Bronchial epithelial cell (primary cell): ENCODE results near the gene KCNJ4. TPM values are rescaled to one million over a fixed set of nuclear protein-coding genes. Genes with fewer than 3 reads are reported as not detected.
"Not testable (repeated sequence)": the region's sequence is repeated elsewhere in the genome, so short reads cannot be mapped to it uniquely, and the experiment has no call there.

Experiments used
- DNase-seq: peaks from one replicate; pipeline ENCODE4 v3.0.0-alpha.2; 2010; ENCODE audit warnings: low read depth
- FAIRE-seq: peaks from 2 replicates; lab custom pipeline; 2011; peaks lifted over from hg19 to GRCh38; lab: Jason Lieb, UNC
- H3K27me3 ChIP-seq: 2 replicates; pipeline ENCODE4 v1.5.1; 2011; ENCODE audit warnings: low read length; ENCODE audit not compliant: control insufficient read depth, insufficient read depth
- H3K36me3 ChIP-seq: 2 replicates; pipeline ENCODE4 v1.5.1; 2011; ENCODE audit warnings: low read length; ENCODE audit not compliant: control insufficient read depth, insufficient read depth
- H3K4me3 ChIP-seq: 2 replicates; pipeline ENCODE4 v1.5.1; 2011; ENCODE audit warnings: mild to moderate bottlenecking, low read depth, low read length, control low read depth
- total RNA-seq: library from RNA; depleted of rRNA; stranded (reverse); fragments of >200 nt; gene quantifications from 2 replicates; pipeline ENCODE4 v1.2.1, GENCODE V29; 2014
- TF ChIP-seq, protein P1 (sequence below): IDR thresholded peaks from 2 replicates; pipeline ENCODE4 v1.5.1; 2011; ENCODE audit warnings: mild to moderate bottlenecking, moderate library complexity, low read length, control low read depth, inconsistent platforms; ENCODE audit not compliant: insufficient read depth, severe bottlenecking

KCNJ4 gene
- total RNA-seq, 1 donor from 2014 or later, result not detected

DNA sequence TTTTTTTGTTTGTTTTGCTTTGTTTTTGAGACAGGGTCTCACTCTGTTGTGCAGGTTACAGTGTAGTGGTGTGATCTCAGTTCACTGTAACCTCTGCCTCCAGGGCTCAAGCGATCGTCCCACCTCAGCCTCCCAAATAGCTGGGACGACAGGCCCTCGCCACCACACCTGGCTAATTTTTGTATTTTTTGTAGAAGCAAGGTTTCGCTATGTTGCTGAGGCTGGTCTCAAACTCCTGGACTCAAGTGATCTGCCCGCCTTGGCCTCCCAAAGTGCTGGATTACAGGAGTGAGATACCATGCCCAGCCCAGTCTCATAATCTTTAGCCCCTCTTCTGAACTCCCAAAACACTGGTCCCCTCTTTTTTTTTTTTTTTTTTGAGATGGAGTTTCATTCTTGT, 50.6 kb downstream of the KCNJ4 start:
- FAIRE-seq (no peak), DNase-seq (no peak)
- H3K27me3 ChIP-seq, result no peaks in the 10 kb centered on the region
- no peaks in the 10 kb centered on the region for H3K36me3 ChIP-seq
- H3K4me3 ChIP-seq, result no peak overlapping the region
- TF ChIP-seq, protein P1, sequence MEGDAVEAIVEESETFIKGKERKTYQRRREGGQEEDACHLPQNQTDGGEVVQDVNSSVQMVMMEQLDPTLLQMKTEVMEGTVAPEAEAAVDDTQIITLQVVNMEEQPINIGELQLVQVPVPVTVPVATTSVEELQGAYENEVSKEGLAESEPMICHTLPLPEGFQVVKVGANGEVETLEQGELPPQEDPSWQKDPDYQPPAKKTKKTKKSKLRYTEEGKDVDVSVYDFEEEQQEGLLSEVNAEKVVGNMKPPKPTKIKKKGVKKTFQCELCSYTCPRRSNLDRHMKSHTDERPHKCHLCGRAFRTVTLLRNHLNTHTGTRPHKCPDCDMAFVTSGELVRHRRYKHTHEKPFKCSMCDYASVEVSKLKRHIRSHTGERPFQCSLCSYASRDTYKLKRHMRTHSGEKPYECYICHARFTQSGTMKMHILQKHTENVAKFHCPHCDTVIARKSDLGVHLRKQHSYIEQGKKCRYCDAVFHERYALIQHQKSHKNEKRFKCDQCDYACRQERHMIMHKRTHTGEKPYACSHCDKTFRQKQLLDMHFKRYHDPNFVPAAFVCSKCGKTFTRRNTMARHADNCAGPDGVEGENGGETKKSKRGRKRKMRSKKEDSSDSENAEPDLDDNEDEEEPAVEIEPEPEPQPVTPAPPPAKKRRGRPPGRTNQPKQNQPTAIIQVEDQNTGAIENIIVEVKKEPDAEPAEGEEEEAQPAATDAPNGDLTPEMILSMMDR, result no peak

DNA sequence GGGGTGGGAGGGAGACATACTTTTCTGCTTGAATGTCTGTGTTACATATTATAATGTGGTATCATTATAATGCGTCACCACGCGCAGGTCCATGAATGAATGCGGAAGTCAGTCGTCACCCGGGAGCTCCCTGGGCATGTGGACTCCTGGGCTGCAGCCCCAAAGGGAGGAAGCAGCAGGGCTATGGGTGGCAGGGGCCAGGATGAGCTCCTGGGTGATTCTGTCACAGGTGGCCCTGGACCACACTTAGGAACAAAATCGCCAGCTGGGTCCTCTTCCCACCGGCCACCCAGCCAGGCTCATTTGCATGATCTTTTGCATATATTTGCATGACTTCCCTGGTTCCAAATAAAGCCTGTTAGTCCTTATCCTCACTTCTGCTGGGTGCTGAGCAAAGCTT, 51.2 kb downstream of the KCNJ4 start:
- no peak for FAIRE-seq

DNA sequence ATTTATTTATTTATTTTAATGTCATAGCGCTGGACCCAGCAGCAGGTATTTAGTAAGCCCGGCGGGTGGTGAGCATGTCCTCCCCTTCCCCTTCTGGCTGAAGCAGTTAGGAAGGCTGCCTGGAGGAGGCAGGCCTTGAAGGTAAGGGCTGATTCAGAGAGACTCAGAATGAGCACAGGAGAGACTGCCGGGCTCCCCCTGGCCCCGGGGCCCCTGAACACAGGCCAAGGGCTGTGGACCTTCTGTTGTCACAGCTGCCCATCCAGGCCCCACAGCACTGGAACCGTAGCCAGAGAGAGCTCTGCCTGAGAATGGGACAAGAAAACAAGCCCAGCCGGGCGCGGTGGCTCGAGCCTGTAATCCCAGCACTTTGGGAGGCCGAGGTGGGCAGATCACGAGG, 52.8 kb downstream of the KCNJ4 start:
- H3K36me3 ChIP-seq, result no peaks in the 10 kb centered on the region
- no peak for DNase-seq
- no peak overlapping the region for H3K4me3 ChIP-seq
- no peak for FAIRE-seq
- TF ChIP-seq, protein P1, result no peak
- H3K27me3 ChIP-seq, result no peaks in the 10 kb centered on the region

More for the DNA sequence above, 51.2 kb downstream of the KCNJ4 start:
- TF ChIP-seq, protein P1, result no peak
- H3K36me3 ChIP-seq, result no peaks in the 10 kb centered on the region
- H3K27me3 ChIP-seq, result no peaks in the 10 kb centered on the region
- DNase-seq, result no peak
- no peak overlapping the region for H3K4me3 ChIP-seq

DNA sequence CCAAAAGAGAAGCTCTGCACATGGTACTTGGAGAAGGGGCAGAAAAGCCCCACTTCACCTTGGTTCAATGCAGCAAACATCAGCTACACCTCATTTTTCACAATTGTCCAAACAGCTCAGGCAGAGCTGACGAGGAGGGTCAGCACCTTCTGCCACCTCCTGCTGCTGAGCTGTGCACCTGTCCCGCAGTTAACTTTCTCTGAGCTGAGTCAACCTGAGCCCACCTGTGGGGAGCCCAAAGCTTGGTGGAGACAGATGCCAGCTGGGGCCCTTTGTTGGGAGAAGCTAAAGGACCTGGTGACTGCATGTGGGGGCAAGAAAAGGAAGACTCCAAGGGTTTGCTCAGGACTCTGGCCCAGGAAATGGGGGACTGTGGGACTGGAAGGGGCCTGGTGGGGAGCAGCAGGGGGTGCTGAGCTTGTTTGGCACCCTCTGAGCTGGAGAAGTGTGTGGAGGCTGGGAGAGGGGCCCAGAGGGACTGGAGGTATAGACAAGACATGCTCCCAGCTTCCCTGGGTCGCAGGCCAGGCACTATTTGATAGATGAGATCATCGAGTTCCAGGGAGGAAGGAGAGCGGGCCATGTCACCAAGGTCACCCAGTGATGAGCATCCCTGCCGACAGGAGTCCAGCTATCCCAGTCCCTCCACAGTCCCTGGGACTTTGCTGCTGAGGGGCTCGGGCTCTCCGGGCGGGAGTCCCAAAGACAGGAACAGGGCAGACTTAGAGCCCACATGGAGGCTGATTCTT, 53.5 kb downstream of the KCNJ4 start:
- no peak overlapping the region for H3K4me3 ChIP-seq
- no peaks in the 10 kb centered on the region for H3K36me3 ChIP-seq
- FAIRE-seq, result no peak
- TF ChIP-seq, protein P1, result no peak
- no peaks in the 10 kb centered on the region for H3K27me3 ChIP-seq
- no peak for DNase-seq

DNA sequence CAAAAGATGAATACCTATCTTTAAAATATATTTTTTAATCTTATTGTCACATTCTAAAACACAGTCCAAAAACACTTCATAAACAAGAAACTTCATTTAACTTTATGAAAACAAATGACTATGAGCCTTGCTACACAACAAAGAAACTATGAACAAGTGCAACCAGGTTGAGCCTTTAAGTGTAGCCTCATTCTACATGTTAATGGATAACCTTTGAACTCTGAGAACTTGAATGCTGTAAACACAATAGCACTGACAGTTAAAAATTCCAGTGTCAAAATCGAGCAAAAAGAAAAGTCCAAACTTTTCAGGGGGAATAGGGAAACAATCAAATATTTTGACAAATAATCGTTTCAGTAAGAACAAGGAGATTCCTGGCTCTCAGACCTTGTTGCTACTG, 54.7 kb downstream of the KCNJ4 start:
- H3K36me3 ChIP-seq, DNase-seq, FAIRE-seq, H3K4me3 ChIP-seq, H3K27me3 ChIP-seq: not testable (repeated sequence)

DNA sequence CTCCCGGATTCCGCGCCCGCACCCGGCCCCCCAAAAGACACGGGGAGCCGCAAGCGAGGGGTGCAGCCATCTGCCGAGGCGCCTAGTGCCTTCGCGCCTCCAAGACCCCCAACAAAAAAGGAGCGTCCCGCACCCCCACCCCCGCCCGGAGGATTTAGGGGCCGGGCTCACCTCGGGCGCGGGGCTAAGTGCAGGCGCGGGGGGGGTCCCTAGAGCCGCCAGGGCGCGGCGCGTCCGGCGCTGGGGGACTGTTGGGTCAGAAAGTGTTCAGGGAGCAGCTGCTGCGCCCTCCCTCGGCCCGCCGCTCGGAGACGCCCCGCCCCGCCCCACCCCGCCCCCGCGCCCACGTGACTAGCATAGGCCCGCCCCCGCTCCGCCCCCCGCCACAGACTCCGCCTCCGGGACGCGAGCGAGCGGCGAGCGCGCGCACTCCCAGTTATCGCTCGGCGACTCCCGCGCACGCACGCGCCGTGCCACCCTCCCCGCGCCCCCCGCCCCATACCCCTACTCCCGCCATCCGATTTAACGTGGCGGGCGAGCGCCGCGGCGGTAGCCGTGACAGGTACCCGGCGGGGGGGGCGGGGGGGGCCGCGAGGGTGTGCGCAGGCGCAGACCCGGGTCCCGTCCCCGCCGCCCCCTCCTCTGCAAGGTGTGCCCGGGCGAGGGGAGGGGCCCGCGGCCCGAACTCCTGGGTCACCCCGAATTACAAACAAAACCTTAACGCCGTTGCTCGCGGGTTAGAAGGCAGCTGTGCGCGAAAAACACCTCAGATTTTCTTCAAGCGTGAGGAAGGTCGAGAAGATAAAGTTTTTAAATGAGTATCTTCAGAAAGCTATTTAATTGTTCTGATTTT, 56.2 kb downstream of the KCNJ4 start:
- Histone ChIP-seq H3K4me3 (peak overlapping the region; percentile 63), H3K36me3 (no peaks in the 10 kb centered on the region), H3K27me3 (no peaks in the 10 kb centered on the region)
- TF ChIP-seq, protein P1, result no peak
- no peak for DNase-seq
- FAIRE-seq, result no peak

DNA sequence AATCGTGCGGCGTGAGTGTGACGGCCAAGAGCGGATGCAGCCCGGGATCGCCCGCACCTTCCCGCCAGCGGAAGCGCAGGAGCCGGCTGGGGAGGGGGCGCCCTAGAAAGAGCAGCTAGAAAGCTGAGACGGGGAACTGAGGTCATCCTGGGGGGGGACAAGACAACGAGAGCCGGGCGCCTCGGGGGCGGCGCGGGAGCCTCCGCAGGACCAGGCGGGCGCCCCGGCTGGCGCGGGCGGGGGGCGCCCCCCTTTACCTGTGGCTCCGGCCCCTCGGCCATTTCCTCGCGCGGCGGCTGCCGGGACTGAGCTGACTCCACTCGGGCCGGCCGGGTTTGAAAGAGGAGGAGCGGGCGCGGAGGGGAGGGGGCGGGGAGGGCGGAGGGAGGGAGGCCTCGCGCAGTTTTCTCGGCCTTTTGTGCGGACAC, 56.8 kb downstream of the KCNJ4 start:
- not testable (repeated sequence) for H3K36me3 ChIP-seq, DNase-seq, H3K27me3 ChIP-seq, FAIRE-seq
- H3K4me3 ChIP-seq, result peak overlapping the region; percentile 63
